GM12878 (cell line): ENCODE measurements around the gene CEACAM8. TPM values are rescaled to one million over a fixed set of nuclear protein-coding genes. Genes with fewer than 3 reads are reported as not detected.

ENCODE experiments used
- ATAC-seq: fragments of 200-7000 bp; cut with Tn5 transposase; 3 replicates; pipeline ENCODE4 v1.9.1; 2020; ENCODE audit warnings: mild to moderate bottlenecking, moderate library complexity
- BruUV-seq: library from RNA; stranded (reverse); fragments of 400-500 nt; replicated peaks from 2 replicates; lab custom pipeline; 2021; lab: Mats Ljungman, UMichigan
- CTCF ChIA-PET: fragments of 300-600 bp; sonication (Branson Sonifier 250); formaldehyde crosslinking; extraction: SDS; loops from one replicate; lab custom pipeline; 2021; ENCODE audit warnings: inconsistent platforms; lab: Yijun Ruan, JAX
- POLR2A ChIA-PET: fragments of 350-600 bp; formaldehyde crosslinking; extraction: SDS; loops from one replicate; lab custom pipeline; 2021; ENCODE audit warnings: inconsistent platforms; lab: Charles Lee
- RAD21 ChIA-PET: fragments of 300-600 bp; sonication (Branson Sonifier 250); formaldehyde crosslinking; loops from one replicate; lab custom pipeline; 2023; ENCODE audit warnings: antibody characterized with exemption; ENCODE audit not compliant: unreplicated experiment; lab: Charles Lee
- SMC1A ChIA-PET: fragments of 300-600 bp; sonication (Branson Sonifier 250); formaldehyde crosslinking; loops from one replicate; lab custom pipeline; 2023; ENCODE audit not compliant: unreplicated experiment, uncharacterized antibody; lab: Charles Lee
- DNase-seq: peaks from one replicate; pipeline ENCODE4 v3.0.0-alpha.2; 2011; ENCODE audit warnings: low read depth, low spot score
- FAIRE-seq: peaks from 3 replicates; lab custom pipeline; 2011; peaks lifted over from hg19 to GRCh38; lab: Jason Lieb, UNC
- H2AFZ ChIP-seq: 2 replicates; pipeline ENCODE4 v1.6.0; 2011; ENCODE audit warnings: low read depth, low read length, control low read depth; ENCODE audit not compliant: control insufficient read depth
- H3K27ac ChIP-seq: 2 replicates; pipeline ENCODE4 v1.5.1; 2011; ENCODE audit warnings: control low read depth; ENCODE audit not compliant: control insufficient read depth, insufficient read depth
- H3K27me3 ChIP-seq, 2 experiments: replicated peaks in 1 of 2; 2 replicates each; pipeline versions ENCODE4 v1.6.0 to v1.6.1; 2011; ENCODE audit warnings: low read length in 1 of 2; ENCODE audit not compliant: control insufficient read depth in 2 of 2, insufficient read depth in 2 of 2
- H3K36me3 ChIP-seq, 2 experiments: 2 replicates each; pipeline ENCODE4 v1.5.1; 2011; ENCODE audit warnings: low read length in 1 of 2; ENCODE audit not compliant: control insufficient read depth in 2 of 2, insufficient read depth in 2 of 2
- H3K4me1 ChIP-seq: 2 replicates; pipeline ENCODE4 v1.6.1; 2011; ENCODE audit warnings: mild to moderate bottlenecking, low read length, moderate library complexity, mixed read lengths; ENCODE audit not compliant: control insufficient read depth, insufficient read depth
- H3K4me2 ChIP-seq: 2 replicates; pipeline ENCODE4 v1.6.0; 2011; ENCODE audit warnings: control low read depth; ENCODE audit not compliant: control insufficient read depth, insufficient read depth
- H3K4me3 ChIP-seq: fragments of 200-600 bp; sonication (generic); 2 replicates; pipeline ENCODE4 v1.5.1; 2016
- H3K79me2 ChIP-seq: 2 replicates; pipeline ENCODE4 v1.6.0; 2011; ENCODE audit warnings: low read length; ENCODE audit not compliant: control insufficient read depth, insufficient read depth
- H3K9ac ChIP-seq: 2 replicates; pipeline ENCODE4 v1.8.0; 2011; ENCODE audit warnings: low read length, control low read depth, mixed read lengths; ENCODE audit not compliant: control insufficient read depth, insufficient read depth
- H3K9me3 ChIP-seq: replicated peaks from 3 replicates; pipeline ENCODE4 v1.5.1; 2011; ENCODE audit warnings: mild to moderate bottlenecking, low read length; ENCODE audit not compliant: control insufficient read depth, insufficient read depth
- H4K20me1 ChIP-seq: 2 replicates; pipeline ENCODE4 v1.6.0; 2011; ENCODE audit not compliant: control insufficient read depth, insufficient read depth
- CBX3 ChIP-seq: fragments of 200-600 bp; sonication (generic); IDR thresholded peaks from 2 replicates; pipeline ENCODE4 v1.6.1; 2016; ENCODE audit warnings: low read depth, borderline replicate concordance
- HSF1 ChIP-seq: fragments of 150-350 bp; IDR thresholded peaks from 2 replicates; pipeline ENCODE4 v1.6.1; 2014; ENCODE audit warnings: mild to moderate bottlenecking, low read depth, low read length
- JUNB ChIP-seq: IDR thresholded peaks from 2 replicates; pipeline ENCODE4 v1.6.1; 2016; ENCODE audit warnings: antibody characterized with exemption, mild to moderate bottlenecking
- JUND ChIP-seq: IDR thresholded peaks from 2 replicates; pipeline ENCODE4 v1.6.1; 2012; ENCODE audit warnings: low read depth, mild to moderate bottlenecking, low read length, improper control_type of control experiment, moderate library complexity
- KLF5 ChIP-seq: fragments of 450-650 bp; IDR thresholded peaks from 2 replicates; pipeline ENCODE4 v1.6.1; 2014; ENCODE audit warnings: mild to moderate bottlenecking; ENCODE audit not compliant: partially characterized antibody
- MEF2A ChIP-seq: IDR thresholded peaks from 2 replicates; pipeline ENCODE4 v1.6.1; 2011; ENCODE audit warnings: low read depth, mild to moderate bottlenecking, low read length, moderate library complexity; ENCODE audit not compliant: insufficient read depth
- PAX8 ChIP-seq: fragments of 450-650 bp; IDR thresholded peaks from 2 replicates; pipeline ENCODE4 v1.6.1; 2017; ENCODE audit warnings: mild to moderate bottlenecking, moderate library complexity
- RAD51 ChIP-seq: fragments of 450-650 bp; IDR thresholded peaks from 2 replicates; pipeline ENCODE4 v1.6.1; 2016; ENCODE audit warnings: moderate library complexity, mild to moderate bottlenecking, inconsistent platforms
- RCOR1 ChIP-seq: conservative IDR thresholded peaks from 2 replicates; pipeline ENCODE4 v1.6.1; 2012; ENCODE audit warnings: low read depth, low read length, improper control_type of control experiment
- RELB ChIP-seq: fragments of 450-650 bp; IDR thresholded peaks from 2 replicates; pipeline ENCODE4 v1.6.1; 2017; ENCODE audit warnings: low read depth, mild to moderate bottlenecking, moderate library complexity
- ZBTB11 ChIP-seq: fragments of 450-650 bp; formaldehyde crosslinking; IDR thresholded peaks from 2 replicates; pipeline ENCODE4 v1.5.0; 2022; ENCODE audit warnings: mild to moderate bottlenecking, missing genetic modification characterization
- in situ Hi-C: fragments of 300-500 bp; cut with MboI; formaldehyde crosslinking; loops from 9 replicates; pipeline ENCODE4 v1.14.3; 2018; ENCODE audit warnings: mixed read lengths
- intact Hi-C: fragments of 100-400 bp; cut with micrococcal nuclease; formaldehyde crosslinking; loops from one replicate; pipeline ENCODE4 v1.14.2; 2022; ENCODE audit not compliant: unreplicated experiment
- polyA plus RNA-seq, 11 experiments: library from polyadenylated mRNA; depleted of rRNA in 4 of 11; unstranded in 6 of 11; stranded (reverse) in 5 of 11; fragments of >200 nt; fragmentation: Nextera tagmentation in 4 of 11; fragmentation: Illumina TruSeq in 1 of 11; extraction: Ambion mirVana in 4 of 11; extraction: Trizol in 1 of 11; gene quantifications; 1 replicate in 1 of 11; 2 replicates in 10 of 11; pipeline versions ENCODE4 v1.2.1 to v1.2.3, GENCODE V29; 2011 to 2016; ENCODE audit warnings: inconsistent platforms in 2 of 11, missing spikeins in 2 of 11, low read depth in 1 of 11
- total RNA-seq, 4 experiments: library from RNA; depleted of rRNA in 3 of 4; stranded (reverse); fragments of >200 nt in 3 of 4; fragmentation: Illumina TruSeq in 1 of 4; extraction: Trizol in 1 of 4; gene quantifications; 2 replicates each; pipeline versions ENCODE4 v1.2.1 to v1.2.3, GENCODE V29; 2013 to 2021

CEACAM8 gene
- total and polyA plus RNA-seq, 10 of the 15 experiments (the other 5 are each of a cell fraction or from before 2014, with no cell fraction given) = 0.06 TPM; not detected in 9

GRCh38 chr19:42629191-42629590 lies 34.5 kb upstream of the CEACAM8 start:
- no peak for FAIRE-seq
- H3K36me3 ChIP-seq = no peaks in the 10 kb centered on the region
- ChIA-PET RAD21 (no interaction called here), SMC1A (no interaction called here), POLR2A (no interaction called here)
- ATAC-seq = no peak
- no peaks in the 10 kb centered on the region for H3K79me2 ChIP-seq
- no peaks in the 10 kb centered on the region for H3K4me1 ChIP-seq
- in situ Hi-C loops = no loop called here
- TF ChIP-seq JUND (no peak), PAX8 (no peak), RELB (no peak), HSF1 (no peak), CBX3 (no peak), MEF2A (no peak), RCOR1 (no peak), JUNB (no peak), KLF5 (no peak), RAD51 (no peak), ZBTB11 (CRISPR knock-in tag) (no peak)
- TF ChIP-seq, all 136 proteins: peak for 0
- intact Hi-C loops = no loop called here
- no peak for DNase-seq
- CTCF ChIA-PET = no interaction called here
- H4K20me1 ChIP-seq = no peaks in the 10 kb centered on the region
- H2AFZ ChIP-seq = no peak overlapping the region
- no peak overlapping the region for H3K4me3 ChIP-seq
- H3K27me3 ChIP-seq = no peaks in the 10 kb centered on the region; a peak in 2 of 4 replicates
- BruUV-seq = no TSS peak
- H3K27ac ChIP-seq = no peak overlapping the region
- no peaks in the 10 kb centered on the region for H3K9me3 ChIP-seq
- no peak overlapping the region for H3K4me2 ChIP-seq
- H3K9ac ChIP-seq = no peak overlapping the region
